GM12875 (cell line): Measurements from ENCODE around the gene TCF25.

Source experiments
- H3K4me3 ChIP-seq: one replicate; pipeline ENCODE4 v1.5.1; 2011; ENCODE audit warnings: low read depth, low read length, control low read depth
- TF ChIP-seq, protein P1 (sequence below): IDR thresholded peaks from 2 replicates; pipeline ENCODE4 v1.5.1; 2011; ENCODE audit warnings: low read depth, mild to moderate bottlenecking, control low read depth, inconsistent platforms, low read length, moderate library complexity, borderline replicate concordance; ENCODE audit not compliant: insufficient read depth

TCF25 gene

GRCh38 chr16:89895482-89896250 lies 22.3 kb downstream of the TCF25 start:
- TF ChIP-seq, protein P1, sequence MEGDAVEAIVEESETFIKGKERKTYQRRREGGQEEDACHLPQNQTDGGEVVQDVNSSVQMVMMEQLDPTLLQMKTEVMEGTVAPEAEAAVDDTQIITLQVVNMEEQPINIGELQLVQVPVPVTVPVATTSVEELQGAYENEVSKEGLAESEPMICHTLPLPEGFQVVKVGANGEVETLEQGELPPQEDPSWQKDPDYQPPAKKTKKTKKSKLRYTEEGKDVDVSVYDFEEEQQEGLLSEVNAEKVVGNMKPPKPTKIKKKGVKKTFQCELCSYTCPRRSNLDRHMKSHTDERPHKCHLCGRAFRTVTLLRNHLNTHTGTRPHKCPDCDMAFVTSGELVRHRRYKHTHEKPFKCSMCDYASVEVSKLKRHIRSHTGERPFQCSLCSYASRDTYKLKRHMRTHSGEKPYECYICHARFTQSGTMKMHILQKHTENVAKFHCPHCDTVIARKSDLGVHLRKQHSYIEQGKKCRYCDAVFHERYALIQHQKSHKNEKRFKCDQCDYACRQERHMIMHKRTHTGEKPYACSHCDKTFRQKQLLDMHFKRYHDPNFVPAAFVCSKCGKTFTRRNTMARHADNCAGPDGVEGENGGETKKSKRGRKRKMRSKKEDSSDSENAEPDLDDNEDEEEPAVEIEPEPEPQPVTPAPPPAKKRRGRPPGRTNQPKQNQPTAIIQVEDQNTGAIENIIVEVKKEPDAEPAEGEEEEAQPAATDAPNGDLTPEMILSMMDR = no peak
- no peak overlapping the region for H3K4me3 ChIP-seq

- H3K4me3 ChIP-seq = no peak overlapping the region
- TF ChIP-seq, protein P1 = no peak
Measured at GRCh38 chr16:89897204-89897603, 23.8 kb downstream of the TCF25 start.

GRCh38 chr16:89898201-89898967 lies 25.0 kb downstream of the TCF25 start:
- no peak overlapping the region for H3K4me3 ChIP-seq
- TF ChIP-seq, protein P1 = no peak

- no peak overlapping the region for H3K4me3 ChIP-seq
- TF ChIP-seq, protein P1 = no peak
Measured at GRCh38 chr16:89899879-89900481, 26.6 kb downstream of the TCF25 start.

DNA sequence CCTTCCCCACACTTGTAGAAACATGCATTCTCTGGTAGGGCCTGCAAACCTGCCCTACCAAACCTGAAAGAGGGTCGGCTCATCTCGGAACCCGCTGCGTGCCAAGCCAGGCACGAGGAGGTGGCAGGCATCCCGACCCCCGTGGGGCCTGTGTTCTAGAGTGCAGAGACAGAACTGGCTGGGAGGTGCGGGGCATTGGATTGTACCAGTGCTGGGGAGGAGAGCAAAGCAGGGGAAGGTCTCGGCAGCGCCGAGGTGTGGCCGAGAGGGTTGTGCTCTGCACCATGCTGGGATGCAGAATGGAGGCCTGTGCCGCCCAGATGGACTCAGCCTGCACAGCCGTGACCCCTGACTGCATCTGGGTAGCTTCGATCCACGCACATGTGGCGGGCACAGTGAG lies 27.5 kb downstream of the TCF25 start:
- no peak overlapping the region for H3K4me3 ChIP-seq
- TF ChIP-seq, protein P1 = no peak

DNA sequence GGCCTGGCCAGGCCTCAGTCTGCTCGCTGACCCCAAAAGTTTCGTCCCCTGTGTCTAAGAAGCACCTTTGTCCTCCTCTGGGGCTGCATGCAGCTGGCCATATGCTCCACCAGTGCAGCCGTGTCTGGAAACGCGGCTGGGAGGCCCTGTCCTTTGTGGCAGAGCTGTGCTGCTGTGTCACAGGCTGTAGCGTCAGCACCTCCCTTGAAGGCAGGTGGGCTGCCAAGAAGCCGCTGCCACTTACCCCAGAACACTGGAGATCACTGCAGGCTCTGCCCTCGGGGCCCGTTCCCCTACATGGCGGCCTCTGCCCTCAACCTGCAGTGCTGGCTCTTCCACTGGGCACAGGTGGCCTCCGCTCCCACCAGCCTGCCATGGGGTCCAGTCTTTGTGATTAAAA lies 29.6 kb downstream of the TCF25 start:
- TF ChIP-seq, protein P1 = no peak
- H3K4me3 ChIP-seq = no peak overlapping the region
